Neural cell (in vitro differentiated cells): ENCODE results near the gene GSTP1.

Experiments
- CTCF ChIP-seq: fragments of 450-650 bp; IDR thresholded peaks from 2 replicates; pipeline ENCODE4 v1.5.1; 2014; ENCODE audit warnings: antibody characterized with exemption, mild to moderate bottlenecking, moderate library complexity; ENCODE audit not compliant: poor library complexity, severe bottlenecking
- EZH2 ChIP-seq: fragments of 200-600, 300-800 bp; shearing (Covaris generic), sonication (generic); IDR thresholded peaks from 2 replicates; pipeline ENCODE4 v1.6.1; 2014; ENCODE audit warnings: antibody characterized with exemption, low read length, borderline replicate concordance, mild to moderate bottlenecking; ENCODE audit not compliant: insufficient read depth, poor library complexity, severe bottlenecking
- MXI1 ChIP-seq: fragments of 450-650 bp; conservative IDR thresholded peaks from 2 replicates; pipeline ENCODE4 v1.6.1; 2014; ENCODE audit warnings: antibody characterized with exemption, mild to moderate bottlenecking; ENCODE audit not compliant: poor library complexity, severe bottlenecking
- POLR2AphosphoS5 ChIP-seq: IDR thresholded peaks from 2 replicates; pipeline ENCODE4 v1.6.1; 2012
- RAD21 ChIP-seq: fragments of 450-650 bp; conservative IDR thresholded peaks from 2 replicates; pipeline ENCODE4 v1.6.1; 2014; ENCODE audit warnings: antibody characterized with exemption, mild to moderate bottlenecking, moderate library complexity
- REST ChIP-seq: IDR thresholded peaks from 2 replicates; pipeline ENCODE4 v1.6.1; 2012; ENCODE audit warnings: borderline replicate concordance
- SMC3 ChIP-seq: fragments of 450-650 bp; conservative IDR thresholded peaks from 2 replicates; pipeline ENCODE4 v1.6.1; 2014; ENCODE audit warnings: antibody characterized with exemption, mild to moderate bottlenecking, moderate library complexity; ENCODE audit not compliant: poor library complexity
- TAF1 ChIP-seq: IDR thresholded peaks from 2 replicates; pipeline ENCODE4 v1.6.1; 2012; ENCODE audit warnings: low read depth

GRCh38 chr11:67633758-67634365 lies 50.2 kb downstream of the GSTP1 start:
- no peak for TF ChIP-seq CTCF
- no peak for TF ChIP-seq TAF1
- no peak for TF ChIP-seq EZH2
- no peak for TF ChIP-seq SMC3
- TF ChIP-seq REST = no peak
- no peak for TF ChIP-seq POLR2AphosphoS5
- no peak for TF ChIP-seq RAD21
- TF ChIP-seq MXI1 = no peak
